Tongue (tissue), 2 donors: ENCODE results near the gene CLN6. TPM values are rescaled to one million over a fixed set of nuclear protein-coding genes. Genes with fewer than 3 reads are reported as not detected.
A peak's percentile ranks its signal among the peaks of the same experiment; 100 is the strongest.
"Not testable (repeated sequence)": the region's sequence is repeated elsewhere in the genome, so short reads cannot be mapped to it uniquely, and the experiment has no call there.

Experiments used
- DNase-seq: peaks from one replicate; pipeline ENCODE4 v3.0.0-alpha.2; 2015
- total RNA-seq: library from RNA; depleted of rRNA; stranded (reverse); fragments of >200 nt; gene quantifications from one replicate; pipeline ENCODE4 v1.2.3, GENCODE V29; 2014

The CLN6 gene
- total RNA-seq, 1 donor from 2014 or later = 10.9 TPM

- peak; percentile 87 for DNase-seq
These were observed 27.3 kb upstream of the CLN6 start for GRCh38 chr15:68256675-68257450.

DNA sequence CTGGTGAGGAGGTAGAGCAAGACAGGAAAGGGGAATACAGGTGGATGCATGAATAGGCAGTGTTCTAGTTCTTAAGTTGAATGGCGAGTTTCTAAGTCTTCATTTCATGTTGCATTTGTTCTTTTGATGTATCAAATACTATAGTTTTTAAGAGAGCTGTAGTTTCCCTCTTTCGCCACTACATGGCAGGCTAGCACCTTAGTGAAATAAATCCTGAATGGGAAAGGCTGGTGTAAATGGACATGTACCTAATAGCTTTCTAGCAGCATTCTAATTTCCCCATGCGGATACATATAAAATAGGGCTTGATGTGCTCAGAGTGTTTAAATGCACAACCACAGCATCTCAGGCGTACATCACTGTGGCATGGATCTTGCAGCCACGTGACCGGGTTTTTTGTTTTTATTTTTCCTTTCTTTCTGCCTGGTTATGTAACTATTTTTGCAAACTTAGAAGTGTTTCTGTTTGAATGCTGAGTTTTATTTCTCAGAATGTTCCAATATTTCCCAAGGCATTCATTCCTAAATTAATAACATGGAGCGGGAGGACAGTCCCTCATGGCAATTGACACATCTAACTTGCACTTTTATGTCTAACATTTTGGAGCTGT, 23.5 kb upstream of the CLN6 start:
- peak; percentile 87 for DNase-seq

DNA sequence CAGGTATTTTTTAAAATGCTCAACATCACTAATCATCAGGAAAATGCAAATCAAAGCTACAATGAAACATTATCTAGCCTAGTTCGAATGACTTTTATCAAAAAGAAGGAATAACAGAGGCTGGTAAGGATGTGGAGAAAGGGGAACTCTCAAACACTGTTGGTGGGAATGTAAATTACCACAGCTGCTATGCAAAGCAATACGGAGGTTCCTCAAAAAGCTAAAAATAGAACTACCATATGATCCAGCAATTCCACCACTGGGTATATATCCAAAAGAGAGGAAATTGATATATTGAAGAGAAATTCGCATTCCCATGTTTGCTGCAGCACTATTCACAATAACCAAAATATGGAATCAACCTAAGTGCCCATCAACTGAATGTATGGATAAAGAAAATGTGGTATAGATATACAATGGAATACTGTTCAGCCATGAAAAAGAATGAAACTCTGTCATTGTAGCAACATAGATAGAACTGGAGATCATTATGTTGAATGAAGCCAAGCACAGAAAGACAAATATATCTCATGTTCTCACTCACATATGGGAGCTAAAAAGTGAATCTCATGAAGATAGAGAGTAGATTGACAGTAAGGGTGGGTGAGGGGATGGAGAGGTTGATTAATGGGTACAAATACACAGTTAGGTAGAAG, 19.7 kb upstream of the CLN6 start:
- no peak for DNase-seq

DNA sequence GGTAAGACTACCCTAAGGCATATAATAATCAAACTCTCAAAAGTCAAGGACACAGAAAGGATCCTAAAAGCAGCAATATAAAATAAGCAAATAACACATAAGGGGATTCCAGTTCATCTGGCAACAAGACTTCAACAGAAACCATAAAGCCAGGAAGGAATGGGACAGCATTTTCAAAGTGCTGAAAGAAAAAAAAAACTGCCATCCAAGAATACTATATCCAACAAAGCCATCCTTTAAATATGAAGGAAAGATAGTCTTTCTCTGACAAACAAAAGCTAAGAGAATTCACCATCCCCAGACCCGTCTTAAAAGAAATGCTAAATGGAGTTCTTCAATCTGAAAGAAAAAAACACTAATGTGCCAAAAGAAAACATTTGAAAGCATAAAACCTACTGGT, 14.7 kb upstream of the CLN6 start:
- DNase-seq = no peak

GRCh38 chr15:68241088-68241935, 11.8 kb upstream of the CLN6 start:
- no peak for DNase-seq

- DNase-seq = no peak
These were observed 9.5 kb upstream of the CLN6 start for GRCh38 chr15:68239025-68239424.

- DNase-seq = no peak
These were observed 5.5 kb upstream of the CLN6 start for GRCh38 chr15:68235022-68235421.

GRCh38 chr15:68234520-68234919, 5.0 kb upstream of the CLN6 start:
- DNase-seq = not testable (repeated sequence)

DNA sequence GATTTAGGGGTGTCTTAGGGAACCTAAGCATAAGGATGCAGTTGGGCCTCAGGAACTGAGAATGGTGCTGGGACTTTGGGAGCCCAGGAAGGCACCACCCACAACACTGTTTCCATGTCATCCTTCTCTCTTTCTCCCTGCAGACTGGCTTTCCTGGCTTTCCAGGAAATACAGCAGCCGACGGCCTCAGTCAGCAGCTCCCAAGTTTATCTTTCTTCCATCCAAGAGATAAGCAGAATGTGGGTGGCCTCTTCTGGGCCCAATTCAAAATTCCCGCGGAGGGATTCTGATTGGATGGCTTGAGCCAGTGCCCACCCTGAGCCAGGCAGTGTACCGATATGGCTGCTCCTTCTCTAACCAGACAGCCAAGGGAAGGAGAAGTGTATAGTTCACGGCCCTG, 4.5 kb upstream of the CLN6 start:
- DNase-seq = no peak

- no peak for DNase-seq
These were observed 3.4 kb upstream of the CLN6 start for GRCh38 chr15:68232937-68233336.

DNA sequence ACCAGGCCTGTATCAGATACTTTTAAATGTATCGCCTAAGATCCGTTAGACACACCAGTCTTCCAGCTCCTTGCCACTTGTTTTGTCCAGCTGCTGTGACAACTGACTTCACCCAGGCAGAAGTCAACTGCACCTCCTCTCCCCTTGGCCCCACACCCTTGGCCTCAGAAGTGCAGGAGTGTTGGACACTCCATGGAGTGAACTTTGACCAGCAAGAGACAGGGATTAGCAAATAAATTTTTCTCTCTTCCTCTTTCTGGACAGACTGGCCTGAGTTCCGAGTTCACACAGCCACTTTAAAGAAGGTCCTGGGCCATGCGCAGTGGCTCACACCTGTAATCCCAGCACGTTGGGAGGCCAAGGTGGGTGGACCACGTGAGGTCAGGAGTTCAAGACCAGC, 2.9 kb upstream of the CLN6 start:
- DNase-seq = no peak

- DNase-seq = peak; percentile 42
These were observed 1.7 kb upstream of the CLN6 start for GRCh38 chr15:68231102-68231818.

- DNase-seq = no peak
These were observed 901 bp upstream of the CLN6 start for GRCh38 chr15:68230157-68231100.

GRCh38 chr15:68228971-68229385, 550 bp downstream of the CLN6 start:
- peak; percentile 16 for DNase-seq

- no peak for DNase-seq
These were observed 1.2 kb downstream of the CLN6 start for GRCh38 chr15:68228143-68228970.

- DNase-seq = no peak
These were observed 1.8 kb downstream of the CLN6 start for GRCh38 chr15:68227643-68228142.

- not testable (repeated sequence) for DNase-seq
These were observed 4.1 kb downstream of the CLN6 start for GRCh38 chr15:68225442-68225841.

DNA sequence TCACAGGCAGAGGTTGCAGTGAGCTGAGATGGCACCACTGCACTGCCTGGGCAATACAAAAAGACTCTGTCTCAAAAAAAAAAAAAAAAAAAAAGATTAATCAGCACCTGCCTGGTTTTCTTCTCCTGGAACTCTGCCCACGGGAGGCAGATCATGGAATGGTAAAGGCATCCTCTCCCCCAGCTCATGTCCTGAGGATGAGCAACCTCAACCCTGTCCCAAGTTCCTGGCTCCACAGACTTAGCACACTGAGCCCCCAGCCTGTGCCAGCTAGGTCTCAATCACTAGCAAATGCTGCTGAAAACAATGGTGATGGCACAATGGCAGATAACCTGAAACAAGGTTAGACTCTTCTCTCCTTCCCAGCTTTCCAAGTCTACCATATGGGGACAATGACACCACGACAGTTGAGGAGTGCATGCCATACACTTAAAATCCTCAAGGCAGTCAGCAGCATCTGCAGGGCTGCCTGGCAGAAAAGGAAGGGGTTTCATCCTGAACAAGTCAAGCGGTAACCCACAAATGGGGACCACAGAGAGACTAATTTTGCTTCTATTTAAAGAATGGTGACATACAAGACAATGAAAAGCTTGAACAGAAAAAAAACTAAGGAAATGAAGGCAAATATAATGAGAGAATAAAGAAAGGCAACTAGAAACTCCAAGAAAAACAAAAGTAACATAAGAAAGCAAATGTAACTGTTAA, 4.8 kb downstream of the CLN6 start:
- DNase-seq = no peak

- DNase-seq = no peak
These were observed 5.4 kb downstream of the CLN6 start for GRCh38 chr15:68224108-68224507.
